HG03469 (cell line): Measurements from ENCODE around the gene FYB1.
"Not testable (repeated sequence)": the region's sequence is repeated elsewhere in the genome, so short reads cannot be mapped to it uniquely, and the experiment has no call there.

Source experiments
- ATAC-seq: cut with Tn5 transposase; IDR thresholded peaks from one replicate; pipeline ENCODE4 v1.9.1; 2021; ENCODE audit warnings: mild to moderate bottlenecking, moderate library complexity, moderate number of reproducible peaks; ENCODE audit not compliant: unreplicated experiment

Gene FYB1

DNA sequence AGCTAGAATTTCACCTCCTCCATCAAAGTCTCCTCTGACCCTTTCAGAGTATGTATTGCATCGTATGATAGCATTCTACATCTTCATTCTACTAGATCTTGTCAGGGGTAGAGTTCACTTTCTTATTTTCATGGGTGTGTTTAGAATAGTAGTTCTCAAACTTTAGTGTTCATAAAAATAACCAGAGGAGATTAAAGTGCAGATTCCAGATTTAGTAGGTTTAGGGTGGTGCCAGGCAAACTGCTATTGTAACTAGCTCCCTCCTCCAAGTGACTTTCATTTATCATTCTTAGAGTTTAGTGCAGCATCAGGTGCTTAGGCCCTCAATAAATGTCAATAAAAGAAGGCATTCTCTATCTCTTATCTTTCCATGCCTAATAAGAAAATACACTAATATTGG lies 7.2 kb upstream of the FYB1 start:
- no peak for ATAC-seq

DNA sequence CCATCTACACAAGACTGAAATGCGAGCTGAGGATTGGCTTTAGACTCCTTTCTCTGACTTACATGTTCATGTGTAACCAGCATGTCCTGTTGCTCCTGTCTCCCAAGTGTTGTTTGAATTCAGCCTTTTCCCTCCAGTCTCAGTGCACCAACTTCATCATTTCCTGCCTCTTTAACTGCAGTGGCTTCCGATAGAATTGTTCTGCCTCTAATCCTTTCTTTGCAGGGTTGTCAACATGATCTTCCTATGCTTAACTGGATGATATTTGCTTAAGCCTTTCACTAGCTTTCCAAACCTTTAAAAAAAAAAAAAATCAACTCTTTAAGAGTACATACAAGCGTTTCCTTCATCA lies 6.7 kb upstream of the FYB1 start:
- ATAC-seq, result no peak

DNA sequence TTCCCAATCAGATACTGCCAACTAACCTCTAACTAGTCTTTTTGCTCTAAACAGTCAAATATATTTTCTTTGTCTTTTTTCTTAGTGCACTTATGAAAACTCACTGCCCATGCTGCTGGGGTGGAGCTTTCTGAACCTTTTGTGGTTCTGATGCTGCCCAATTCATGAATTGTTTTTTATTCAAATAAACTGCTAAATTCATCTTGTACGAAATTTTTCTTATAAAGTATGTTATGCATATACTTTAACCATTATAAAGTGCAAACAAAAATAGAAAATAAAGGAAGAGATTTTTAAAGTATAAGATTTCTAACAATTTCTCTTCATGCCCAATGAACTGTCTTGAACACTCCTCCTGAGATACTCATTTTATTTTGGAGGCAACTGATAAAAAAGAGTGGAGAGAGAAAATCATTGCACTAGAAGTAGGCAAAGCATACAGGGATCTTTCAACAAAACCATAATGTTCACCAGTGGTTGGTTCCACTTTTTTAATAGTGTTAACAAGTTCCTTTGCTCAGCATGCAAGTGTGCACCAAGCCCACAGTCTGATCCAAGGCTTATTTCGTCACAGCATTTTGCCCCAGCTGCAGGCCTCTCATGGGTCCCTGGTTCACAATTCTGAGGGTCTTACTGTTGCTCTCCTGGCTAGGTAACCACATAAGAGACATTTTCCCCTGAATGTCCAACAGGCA lies 6.2 kb upstream of the FYB1 start:
- ATAC-seq, result no peak

DNA sequence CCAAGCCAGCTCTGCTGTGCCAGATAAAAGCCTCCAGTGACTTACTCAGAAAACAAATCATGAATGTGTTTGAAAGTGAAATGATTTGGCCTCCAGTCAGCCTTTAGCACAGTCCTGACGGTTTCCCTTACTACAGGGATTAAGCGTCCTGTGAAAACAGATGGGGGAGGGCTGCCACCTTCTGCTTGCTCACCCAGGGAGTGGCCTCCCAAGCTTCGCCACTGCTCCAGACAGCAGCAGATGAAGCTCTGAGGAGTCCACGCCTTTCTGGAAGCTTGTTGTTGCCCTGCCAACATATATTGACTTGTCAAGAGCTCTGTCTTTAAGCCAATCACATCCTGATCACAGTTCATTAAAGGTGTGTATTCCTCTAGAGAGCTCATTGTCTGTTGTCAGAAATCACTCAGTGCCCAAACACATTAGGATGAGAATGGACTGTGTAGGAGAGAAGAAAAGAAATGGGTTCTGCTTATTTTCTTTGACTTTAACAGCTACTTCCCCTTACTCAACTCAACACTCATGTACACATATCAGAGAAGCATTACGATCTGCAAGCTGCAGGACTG lies 4.9 kb upstream of the FYB1 start:
- no peak for ATAC-seq

DNA sequence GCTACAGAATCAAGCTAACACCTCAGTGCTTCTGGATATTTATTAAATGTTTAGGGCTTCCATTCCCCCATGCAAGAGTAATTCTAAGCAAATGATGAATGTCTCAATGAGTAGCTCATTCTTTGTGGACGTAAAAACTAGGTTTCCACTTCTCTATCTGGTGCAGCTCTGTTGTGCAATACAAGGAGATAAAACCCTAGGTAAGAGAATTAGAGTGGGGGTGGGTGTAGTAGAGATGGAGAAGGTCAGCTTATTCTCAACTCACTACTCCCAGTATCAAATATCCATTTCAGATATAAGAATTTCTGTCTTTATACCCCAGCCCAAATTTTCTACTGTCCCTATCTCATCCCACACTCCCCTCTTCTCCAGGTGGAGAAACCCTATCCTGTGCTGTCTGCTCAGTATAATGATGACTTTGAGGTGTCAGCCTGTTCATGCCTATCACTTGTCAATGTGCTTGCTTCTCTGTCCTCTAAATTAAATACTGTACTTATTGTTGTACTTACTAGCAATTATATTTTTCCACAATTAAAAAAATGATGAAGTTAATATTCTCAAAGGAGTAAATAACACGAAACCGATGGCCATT lies 4.3 kb upstream of the FYB1 start:
- ATAC-seq, result no peak

DNA sequence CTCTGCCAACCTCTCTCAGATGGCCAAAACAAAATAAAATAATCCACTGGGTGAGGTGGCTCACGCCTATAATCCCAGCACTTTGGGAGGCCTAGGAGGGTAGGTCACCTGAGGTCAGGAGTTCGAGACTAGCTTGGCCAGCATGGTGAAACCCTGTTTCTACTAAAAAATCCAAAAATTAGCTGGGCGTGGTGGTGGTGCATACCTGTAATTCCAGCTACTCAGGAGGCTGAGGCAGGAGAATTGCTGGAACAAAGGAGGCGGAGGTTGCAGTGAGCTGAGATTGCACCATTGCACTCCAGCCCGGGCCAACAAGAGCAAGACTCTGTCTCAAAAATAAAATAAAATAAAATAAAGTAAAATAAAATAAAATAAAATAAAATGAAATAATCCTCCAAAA lies 2.3 kb upstream of the FYB1 start:
- not testable (repeated sequence) for ATAC-seq

DNA sequence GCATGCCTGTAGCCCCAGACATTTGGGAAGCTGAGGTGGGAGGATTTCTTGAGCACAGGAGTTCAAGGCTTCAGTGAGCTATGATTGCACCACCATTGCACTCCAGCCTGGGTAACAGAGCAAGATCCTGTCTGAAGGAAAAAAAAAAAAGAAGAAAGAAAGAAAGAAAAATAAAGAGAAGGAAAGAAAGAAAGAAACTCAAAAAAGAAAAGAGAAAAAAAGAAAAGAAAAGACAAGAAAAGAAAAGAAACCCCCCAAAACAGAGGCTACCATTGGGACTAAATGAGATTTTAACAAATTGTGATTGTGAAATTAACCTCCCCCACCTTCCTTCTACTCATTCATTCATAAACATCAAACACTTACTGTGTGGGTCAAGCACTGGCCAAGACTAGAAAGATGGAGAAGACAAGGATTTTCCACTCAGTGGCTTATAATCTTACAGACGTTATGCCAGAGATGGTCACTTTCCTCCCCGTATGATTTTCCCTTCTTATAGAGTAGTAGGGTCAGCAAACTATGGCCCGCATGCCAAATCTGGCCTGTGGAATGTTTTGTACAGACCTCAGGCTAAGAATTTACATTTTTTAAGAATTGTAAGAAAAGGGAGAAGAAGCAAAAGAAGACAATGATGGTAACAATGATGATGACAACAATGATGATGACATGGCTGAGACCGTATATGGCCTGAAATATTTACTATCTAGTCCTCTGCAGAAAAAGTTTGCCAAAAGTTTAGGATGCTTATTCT lies 1.1 kb upstream of the FYB1 start:
- no peak for ATAC-seq

DNA sequence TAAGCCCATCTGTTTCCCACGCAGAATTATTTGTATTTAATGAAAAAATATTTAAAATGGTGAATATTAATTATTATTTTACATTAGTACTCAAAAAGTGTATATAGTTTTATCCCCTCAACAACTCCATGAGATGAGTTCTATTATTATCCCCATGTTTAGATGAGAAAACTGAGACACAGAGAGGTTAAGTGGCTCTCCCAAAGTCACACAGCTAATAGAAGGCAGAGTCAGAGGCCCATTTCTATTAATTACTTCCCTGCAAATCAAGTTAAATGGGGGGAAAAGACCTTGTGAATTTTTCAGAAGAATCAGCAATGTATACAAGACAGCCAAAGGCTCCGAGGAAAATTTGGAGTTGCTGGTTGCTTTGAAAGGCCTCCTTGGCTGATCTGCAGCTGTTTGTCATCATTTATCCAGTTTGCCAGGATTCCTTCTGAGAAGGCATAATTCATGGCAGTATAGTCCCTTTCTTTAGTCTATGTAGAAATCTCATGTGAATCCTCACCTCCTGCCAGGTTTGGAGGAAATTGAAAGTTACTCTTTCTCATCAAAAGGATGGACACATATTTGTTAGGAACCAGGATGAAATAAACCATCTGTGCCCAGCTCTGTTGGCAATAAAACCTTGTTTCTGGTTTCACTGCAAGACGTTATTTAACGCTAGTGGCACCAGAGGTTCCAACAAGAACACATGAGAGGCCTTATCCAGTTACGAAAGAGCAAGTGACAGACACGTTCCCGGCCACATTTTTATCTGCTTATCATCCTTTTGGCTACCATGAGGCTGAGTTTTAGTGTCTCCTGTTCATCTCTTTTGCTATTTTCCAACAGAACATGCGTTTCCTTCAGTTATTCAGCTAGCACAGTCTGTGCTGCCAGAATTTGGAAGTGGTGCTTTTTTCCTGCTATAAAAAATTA lies 621 bp downstream of the FYB1 start:
- no peak for ATAC-seq

DNA sequence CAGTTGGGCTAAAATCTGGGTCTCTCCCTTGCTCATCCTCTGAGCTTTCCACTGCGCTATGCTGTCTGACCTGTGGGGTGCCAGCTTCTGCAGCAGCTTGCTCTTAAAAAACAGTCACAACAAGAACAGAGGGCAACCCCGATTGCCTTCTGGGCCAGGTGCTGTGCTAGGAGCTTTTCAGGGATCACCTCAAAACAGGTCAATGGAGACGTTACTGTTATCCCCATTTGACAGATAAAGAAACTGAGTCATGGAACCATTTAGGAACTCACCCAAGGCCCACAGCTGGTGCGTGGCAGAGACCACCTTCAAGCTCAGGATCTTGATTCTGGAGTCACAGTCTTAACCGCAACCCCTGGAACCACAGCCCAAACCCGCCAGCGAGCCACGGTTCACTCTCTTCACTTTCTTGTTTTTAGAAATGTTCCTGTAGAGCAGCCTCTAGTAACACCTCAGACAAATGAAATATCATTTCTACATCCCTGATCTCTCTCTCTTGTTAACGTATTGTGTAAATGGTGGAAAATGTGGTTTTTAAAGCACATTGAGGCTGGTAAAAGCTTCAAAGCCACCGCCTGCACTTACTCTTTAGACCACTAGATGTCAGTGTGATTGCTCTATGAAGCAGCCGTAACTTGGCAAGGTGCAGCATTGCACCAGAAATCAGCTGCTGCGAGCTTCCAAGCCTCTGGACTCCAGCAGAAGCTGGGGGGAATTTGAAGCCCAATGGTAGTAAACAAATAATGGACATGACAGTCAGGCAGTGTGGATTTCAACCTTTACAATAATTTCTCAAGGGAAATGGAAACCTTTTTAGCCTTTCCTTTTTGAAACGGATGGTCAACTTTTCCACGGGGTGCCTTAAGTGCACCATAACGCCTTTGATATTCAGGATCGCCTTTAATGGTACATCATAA lies 1.7 kb downstream of the FYB1 start:
- no peak for ATAC-seq

DNA sequence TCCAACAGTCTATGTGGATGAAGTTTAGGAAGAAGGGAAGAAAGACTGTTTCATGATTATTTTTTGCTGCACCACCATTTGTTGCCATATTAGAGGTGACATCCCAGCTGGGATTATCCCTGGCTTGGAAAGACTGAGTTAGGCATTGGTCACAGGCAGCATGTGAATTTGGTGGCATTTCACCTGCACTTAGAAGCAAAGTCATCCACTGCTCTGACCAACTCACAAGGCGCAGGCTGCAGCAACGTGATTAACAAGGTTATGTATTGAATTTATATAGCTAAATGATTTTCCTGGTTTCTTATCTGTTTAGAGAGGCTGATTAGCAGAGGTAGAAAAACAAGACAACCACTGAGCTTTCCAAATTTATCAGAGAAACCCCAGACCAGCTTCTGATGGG lies 2.7 kb downstream of the FYB1 start:
- no peak for ATAC-seq

DNA sequence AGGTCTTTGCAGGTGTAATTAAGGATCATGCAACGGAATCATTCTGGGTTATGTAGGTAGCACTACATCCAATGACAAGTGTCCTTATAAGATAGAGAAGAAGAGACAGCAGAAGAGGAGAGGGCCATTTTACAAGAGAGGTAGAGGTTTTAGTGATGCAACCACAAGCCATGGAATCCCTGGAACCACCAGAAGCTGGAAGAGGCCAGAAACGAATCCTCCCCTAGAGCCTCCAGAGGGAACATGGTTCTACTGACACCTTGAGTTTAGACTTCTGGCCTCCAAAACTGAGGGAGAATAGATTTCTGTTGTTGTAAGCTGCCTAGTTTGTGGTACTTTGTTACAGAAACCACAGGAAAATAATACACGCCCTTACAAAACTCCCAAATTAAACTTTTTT lies 3.5 kb downstream of the FYB1 start:
- ATAC-seq, result no peak

DNA sequence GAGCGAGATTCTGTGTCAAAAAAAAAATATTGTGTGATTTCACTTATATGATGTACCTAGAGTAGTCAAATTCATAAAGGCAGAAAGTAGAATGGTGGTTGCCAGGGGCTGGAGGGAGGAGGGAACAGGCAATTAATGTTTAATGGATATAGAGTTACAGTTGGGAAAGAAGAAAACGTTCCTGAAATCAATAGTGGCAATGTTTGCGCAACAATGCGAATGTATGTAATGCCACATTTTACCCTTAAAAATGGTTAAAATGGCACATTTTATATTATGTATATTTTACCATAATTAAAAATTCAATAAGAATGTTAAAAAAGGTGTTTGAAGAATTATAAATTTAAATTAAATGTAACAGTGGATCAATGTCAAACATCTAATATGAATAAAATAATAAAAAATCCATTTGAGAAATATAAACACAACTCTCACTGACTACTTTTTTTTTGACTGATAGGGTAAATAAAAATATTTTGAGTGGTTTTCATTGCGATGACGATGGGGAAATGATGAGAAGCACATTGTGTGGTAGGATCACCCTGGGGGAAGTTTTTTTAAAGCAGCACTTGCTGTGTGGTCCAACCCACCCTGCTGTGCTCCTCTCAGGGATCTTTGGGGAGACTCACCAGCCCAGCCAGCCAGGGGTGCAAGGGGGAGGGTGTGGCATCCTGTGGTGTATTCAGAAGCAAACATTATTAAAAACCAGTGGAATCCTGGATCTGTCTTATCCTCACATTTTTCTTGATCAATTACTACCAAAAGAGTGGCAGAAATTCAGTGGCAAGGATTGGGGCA lies 4.3 kb downstream of the FYB1 start:
- ATAC-seq, result no peak

DNA sequence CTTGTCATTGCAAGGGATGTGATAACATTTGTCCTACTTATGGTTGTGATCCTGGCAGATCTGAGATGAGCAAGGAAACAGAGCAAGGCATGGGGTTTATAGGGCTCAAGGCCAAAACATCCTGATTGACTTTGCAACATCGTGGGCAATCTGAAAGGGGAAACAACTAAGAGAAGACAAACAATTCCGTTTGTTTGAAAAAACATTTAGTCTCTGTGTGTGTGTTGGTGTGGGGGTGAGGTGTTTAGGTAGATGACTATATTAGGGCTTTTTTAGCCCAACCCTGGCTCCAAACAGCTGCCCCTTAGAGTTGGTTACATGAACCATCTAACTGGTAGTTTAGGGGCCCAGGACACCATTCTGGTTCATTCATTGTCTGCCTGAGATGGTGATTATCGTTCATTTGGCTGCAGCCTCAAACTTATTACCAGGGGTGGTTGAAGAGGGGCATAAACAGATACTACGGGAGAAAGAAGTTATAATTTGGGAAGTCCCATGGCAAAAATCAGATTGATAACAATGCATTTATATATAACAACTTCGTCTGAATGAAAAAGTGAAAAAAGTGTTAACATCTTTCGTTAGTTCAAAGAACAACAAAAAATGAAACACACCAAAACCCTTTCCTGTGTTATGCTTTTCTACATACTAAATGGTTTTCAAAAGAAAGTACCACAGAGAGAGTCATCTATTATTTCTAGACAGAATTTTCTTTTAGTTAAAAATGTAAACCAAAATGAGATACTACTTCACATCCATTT lies 5.7 kb downstream of the FYB1 start:
- ATAC-seq, result no peak

DNA sequence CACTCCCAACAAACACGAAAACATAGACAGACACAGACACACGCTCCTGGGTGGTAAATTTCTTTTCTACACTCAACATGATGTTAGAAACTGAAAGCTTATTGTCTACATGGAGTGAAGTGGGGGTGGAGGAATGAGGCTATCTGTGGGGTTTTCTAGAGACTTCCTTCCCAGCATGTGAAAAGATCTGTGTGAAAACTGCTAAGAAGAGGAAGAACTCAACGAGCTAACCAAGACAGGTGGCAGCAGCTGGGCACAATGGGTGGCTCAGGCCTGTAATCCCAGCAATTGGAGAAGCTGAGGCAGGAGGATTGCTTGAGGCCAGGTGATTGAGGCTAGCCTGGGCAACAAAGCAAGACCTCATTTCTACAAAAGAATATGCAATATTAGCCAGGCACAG lies 7.6 kb downstream of the FYB1 start:
- no peak for ATAC-seq

DNA sequence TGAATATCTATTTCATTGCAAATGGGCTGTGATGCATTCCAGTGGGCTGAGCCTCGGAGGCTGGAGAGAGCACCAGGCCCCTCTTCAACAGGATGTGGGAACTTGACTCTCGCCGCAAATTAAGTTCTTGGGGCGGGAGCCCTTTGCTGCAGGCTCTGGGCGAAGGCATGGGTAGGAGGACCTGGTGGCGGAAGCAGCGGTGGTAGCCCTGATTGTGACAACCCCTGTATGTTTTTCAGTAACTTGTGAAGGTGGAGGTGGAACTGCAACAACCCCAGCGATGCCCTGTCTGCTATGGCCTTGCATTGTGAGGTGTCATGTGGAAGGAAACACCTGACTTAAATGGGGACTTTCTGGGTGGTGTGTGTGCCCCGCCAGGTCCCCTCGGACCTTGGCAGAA lies 9.4 kb downstream of the FYB1 start:
- no peak for ATAC-seq

DNA sequence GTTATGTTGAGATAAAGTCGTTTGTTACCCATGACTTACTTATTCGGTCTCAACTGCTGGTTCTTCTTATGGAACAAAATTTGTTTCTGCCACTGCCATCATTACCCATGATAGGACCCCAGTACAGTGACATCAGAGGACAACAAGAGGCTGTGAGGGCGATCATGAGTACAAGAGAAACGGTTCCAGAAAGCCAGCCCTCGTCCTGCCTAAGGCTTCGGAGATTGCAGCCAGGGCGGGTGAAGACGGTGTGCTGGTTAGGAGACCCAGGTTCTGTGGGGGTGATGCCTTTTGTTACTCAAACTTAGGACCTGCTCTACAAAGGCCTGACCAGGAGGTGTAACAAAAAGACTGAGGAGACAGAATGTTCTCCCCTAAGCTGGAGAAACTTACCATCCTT lies 10.9 kb downstream of the FYB1 start:
- no peak for ATAC-seq

DNA sequence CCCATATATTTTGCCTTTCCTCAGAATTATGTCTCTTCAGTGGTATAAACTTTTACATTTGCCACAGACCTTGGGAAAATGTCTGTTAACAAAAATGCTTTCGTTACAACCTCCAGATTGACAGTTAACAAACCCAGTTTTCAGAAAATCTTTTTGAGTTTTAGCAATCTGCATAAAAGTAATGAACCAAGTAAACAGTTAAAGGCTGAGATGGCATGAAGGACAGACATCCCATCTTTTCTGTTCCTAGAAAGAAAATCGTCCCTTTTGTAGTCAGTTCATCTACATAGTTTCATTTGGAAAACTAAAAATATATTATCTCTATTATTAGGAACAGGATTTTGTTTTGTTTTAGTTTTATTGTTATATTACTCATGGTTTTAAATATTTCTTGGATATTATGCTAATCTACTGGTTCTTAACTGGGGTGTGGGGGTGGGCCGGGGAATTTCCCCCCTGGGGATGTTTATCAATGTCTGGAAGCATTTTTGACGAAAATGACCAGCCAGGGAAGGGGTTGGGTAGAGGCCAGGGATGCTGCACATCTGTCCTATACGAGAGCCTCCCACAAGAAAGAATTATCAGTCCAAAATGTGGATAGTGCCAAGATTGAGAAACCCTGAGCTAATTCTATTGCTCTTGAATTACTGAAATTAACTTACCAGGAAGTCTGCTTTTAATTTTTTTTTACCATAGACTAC lies 11.9 kb downstream of the FYB1 start:
- ATAC-seq, result no peak
